ENCODE measurements around the gene CLIC5.

CLIC5 gene

GRCh38 chr6:45984788-45985425 is 30.8 kb downstream of the CLIC5 start:
- Histone ChIP-seq H3K27ac (ENCODE audit: low read depth in 2 of 2, low read length in 2 of 2) (no peak overlapping the region), H3K27me3 (ENCODE audit: control insufficient read depth in 2 of 2, insufficient read depth in 2 of 2, low read length in 2 of 2) (no peaks in the 10 kb centered on the region), H3K4me1 (ENCODE audit: control insufficient read depth in 2 of 2, insufficient read depth in 2 of 2, low read length in 2 of 2) (peaks cover 28 to 40% of the 10 kb centered on the region in 2 donors), H3K9ac (ENCODE audit: low read depth in 1 of 2, low read length in 2 of 2) (no peak overlapping the region), H3K9me3 (ENCODE audit: control insufficient read depth in 2 of 2, low read length in 2 of 2) (no peaks in the 10 kb centered on the region), H3K4me3 (ENCODE audit: low read length in 2 of 2) (no peak overlapping the region), H3K36me3 (ENCODE audit: control insufficient read depth in 2 of 2, insufficient read depth in 2 of 2, low read length in 2 of 2) (no peaks in the 10 kb centered on the region)

- no peaks in the 10 kb centered on the region for H3K9me3 ChIP-seq (ENCODE audit: control insufficient read depth in 2 of 2, low read length in 2 of 2)
- H3K4me3 ChIP-seq (ENCODE audit: low read length in 2 of 2) = no peak overlapping the region
- no peaks in the 10 kb centered on the region for H3K36me3 ChIP-seq (ENCODE audit: control insufficient read depth in 2 of 2, insufficient read depth in 2 of 2, low read length in 2 of 2)
- H3K4me1 ChIP-seq (ENCODE audit: control insufficient read depth in 2 of 2, insufficient read depth in 2 of 2, low read length in 2 of 2) = peaks cover 28 to 42% of the 10 kb centered on the region in 2 donors
- no peaks in the 10 kb centered on the region for H3K27me3 ChIP-seq (ENCODE audit: control insufficient read depth in 2 of 2, insufficient read depth in 2 of 2, low read length in 2 of 2)
- H3K9ac ChIP-seq (ENCODE audit: low read depth in 1 of 2, low read length in 2 of 2) = no peak overlapping the region
- peak overlapping the region; percentile 50 to 90 for H3K27ac ChIP-seq (ENCODE audit: low read depth in 2 of 2, low read length in 2 of 2)
Observed at GRCh38 chr6:45984347-45984746, 31.3 kb downstream of the CLIC5 start.

- no peaks in the 10 kb centered on the region for H3K36me3 ChIP-seq (ENCODE audit: control insufficient read depth in 2 of 2, insufficient read depth in 2 of 2, low read length in 2 of 2)
- H3K9me3 ChIP-seq (ENCODE audit: control insufficient read depth in 2 of 2, low read length in 2 of 2) = no peaks in the 10 kb centered on the region
- peaks cover 20 to 34% of the 10 kb centered on the region in 2 donors for H3K4me1 ChIP-seq (ENCODE audit: control insufficient read depth in 2 of 2, insufficient read depth in 2 of 2, low read length in 2 of 2)
- peak overlapping the region; percentile 50 to 90 for H3K27ac ChIP-seq (ENCODE audit: low read depth in 2 of 2, low read length in 2 of 2)
- H3K27me3 ChIP-seq (ENCODE audit: control insufficient read depth in 2 of 2, insufficient read depth in 2 of 2, low read length in 2 of 2) = no peaks in the 10 kb centered on the region
- peak overlapping the region in 1 of 2 donors; percentile 50 for H3K9ac ChIP-seq (ENCODE audit: low read depth in 1 of 2, low read length in 2 of 2)
- peak overlapping the region in 1 of 2 donors; percentile 10 for H3K4me3 ChIP-seq (ENCODE audit: low read length in 2 of 2)
Observed at GRCh38 chr6:45983062-45983461, 32.6 kb downstream of the CLIC5 start.

GRCh38 chr6:45982280-45983036 is 33.2 kb downstream of the CLIC5 start:
- no peaks in the 10 kb centered on the region for H3K27me3 ChIP-seq (ENCODE audit: control insufficient read depth in 2 of 2, insufficient read depth in 2 of 2, low read length in 2 of 2)
- H3K9ac ChIP-seq (ENCODE audit: low read depth in 1 of 2, low read length in 2 of 2) = peak overlapping the region in 1 of 2 donors; percentile 50
- H3K4me1 ChIP-seq (ENCODE audit: control insufficient read depth in 2 of 2, insufficient read depth in 2 of 2, low read length in 2 of 2) = peaks cover 19 to 28% of the 10 kb centered on the region in 2 donors
- H3K9me3 ChIP-seq (ENCODE audit: control insufficient read depth in 2 of 2, low read length in 2 of 2) = no peaks in the 10 kb centered on the region
- H3K36me3 ChIP-seq (ENCODE audit: control insufficient read depth in 2 of 2, insufficient read depth in 2 of 2, low read length in 2 of 2) = no peaks in the 10 kb centered on the region
- H3K27ac ChIP-seq (ENCODE audit: low read depth in 2 of 2, low read length in 2 of 2) = peak overlapping the region; percentile 69 to 90
- no peak overlapping the region for H3K4me3 ChIP-seq (ENCODE audit: low read length in 2 of 2)

- no peaks in the 10 kb centered on the region for H3K9me3 ChIP-seq (ENCODE audit: control insufficient read depth in 2 of 2, low read length in 2 of 2)
- H3K9ac ChIP-seq (ENCODE audit: low read depth in 1 of 2, low read length in 2 of 2) = no peak overlapping the region
- no peaks in the 10 kb centered on the region for H3K36me3 ChIP-seq (ENCODE audit: control insufficient read depth in 2 of 2, insufficient read depth in 2 of 2, low read length in 2 of 2)
- H3K4me1 ChIP-seq (ENCODE audit: control insufficient read depth in 2 of 2, insufficient read depth in 2 of 2, low read length in 2 of 2) = peaks cover 11 to 19% of the 10 kb centered on the region in 2 donors
- peak overlapping the region in 1 of 2 donors; percentile 90 for H3K27ac ChIP-seq (ENCODE audit: low read depth in 2 of 2, low read length in 2 of 2)
- no peak overlapping the region for H3K4me3 ChIP-seq (ENCODE audit: low read length in 2 of 2)
- no peaks in the 10 kb centered on the region for H3K27me3 ChIP-seq (ENCODE audit: control insufficient read depth in 2 of 2, insufficient read depth in 2 of 2, low read length in 2 of 2)
Observed at GRCh38 chr6:45981046-45981445, 34.6 kb downstream of the CLIC5 start.

- H3K27me3 ChIP-seq (ENCODE audit: control insufficient read depth in 2 of 2, insufficient read depth in 2 of 2, low read length in 2 of 2) = no peaks in the 10 kb centered on the region
- H3K27ac ChIP-seq (ENCODE audit: low read depth in 2 of 2, low read length in 2 of 2) = no peak overlapping the region
- no peak overlapping the region for H3K4me3 ChIP-seq (ENCODE audit: low read length in 2 of 2)
- no peak overlapping the region for H3K9ac ChIP-seq (ENCODE audit: low read depth in 1 of 2, low read length in 2 of 2)
- no peaks in the 10 kb centered on the region for H3K36me3 ChIP-seq (ENCODE audit: control insufficient read depth in 2 of 2, insufficient read depth in 2 of 2, low read length in 2 of 2)
- peaks cover 9 to 19% of the 10 kb centered on the region in 2 donors for H3K4me1 ChIP-seq (ENCODE audit: control insufficient read depth in 2 of 2, insufficient read depth in 2 of 2, low read length in 2 of 2)
- no peaks in the 10 kb centered on the region for H3K9me3 ChIP-seq (ENCODE audit: control insufficient read depth in 2 of 2, low read length in 2 of 2)
Observed at GRCh38 chr6:45979311-45979710, 36.3 kb downstream of the CLIC5 start.

GRCh38 chr6:45974596-45974995 is 41.1 kb downstream of the CLIC5 start:
- no peaks in the 10 kb centered on the region for H3K27me3 ChIP-seq (ENCODE audit: control insufficient read depth in 2 of 2, insufficient read depth in 2 of 2, low read length in 2 of 2)
- H3K9me3 ChIP-seq (ENCODE audit: control insufficient read depth in 2 of 2, low read length in 2 of 2) = no peaks in the 10 kb centered on the region
- peaks cover 4 to 11% of the 10 kb centered on the region in 2 donors for H3K4me1 ChIP-seq (ENCODE audit: control insufficient read depth in 2 of 2, insufficient read depth in 2 of 2, low read length in 2 of 2)
- H3K4me3 ChIP-seq (ENCODE audit: low read length in 2 of 2) = no peak overlapping the region
- no peaks in the 10 kb centered on the region for H3K36me3 ChIP-seq (ENCODE audit: control insufficient read depth in 2 of 2, insufficient read depth in 2 of 2, low read length in 2 of 2)
- H3K9ac ChIP-seq (ENCODE audit: low read depth in 1 of 2, low read length in 2 of 2) = no peak overlapping the region
- H3K27ac ChIP-seq (ENCODE audit: low read depth in 2 of 2, low read length in 2 of 2) = no peak overlapping the region

GRCh38 chr6:45972795-45973503 is 42.7 kb downstream of the CLIC5 start:
- Histone ChIP-seq H3K36me3 (ENCODE audit: control insufficient read depth in 2 of 2, insufficient read depth in 2 of 2, low read length in 2 of 2) (no peaks in the 10 kb centered on the region), H3K27ac (ENCODE audit: low read depth in 2 of 2, low read length in 2 of 2) (no peak overlapping the region), H3K27me3 (ENCODE audit: control insufficient read depth in 2 of 2, insufficient read depth in 2 of 2, low read length in 2 of 2) (no peaks in the 10 kb centered on the region), H3K4me1 (ENCODE audit: control insufficient read depth in 2 of 2, insufficient read depth in 2 of 2, low read length in 2 of 2) (peaks cover 4 to 11% of the 10 kb centered on the region in 2 donors), H3K4me3 (ENCODE audit: low read length in 2 of 2) (no peak overlapping the region), H3K9ac (ENCODE audit: low read depth in 1 of 2, low read length in 2 of 2) (no peak overlapping the region), H3K9me3 (ENCODE audit: control insufficient read depth in 2 of 2, low read length in 2 of 2) (no peaks in the 10 kb centered on the region)

- Histone ChIP-seq H3K36me3 (ENCODE audit: control insufficient read depth in 2 of 2, insufficient read depth in 2 of 2, low read length in 2 of 2) (no peaks in the 10 kb centered on the region), H3K27ac (ENCODE audit: low read depth in 2 of 2, low read length in 2 of 2) (peak overlapping the region in 1 of 2 donors; percentile 97), H3K4me1 (ENCODE audit: control insufficient read depth in 2 of 2, insufficient read depth in 2 of 2, low read length in 2 of 2) (peaks cover 7 to 17% of the 10 kb centered on the region in 2 donors)
Observed at GRCh38 chr6:45971287-45971686, 44.4 kb downstream of the CLIC5 start.

GRCh38 chr6:45970326-45970725 is 45.3 kb downstream of the CLIC5 start:
- Histone ChIP-seq H3K9me3 (ENCODE audit: control insufficient read depth in 2 of 2, low read length in 2 of 2) (no peaks in the 10 kb centered on the region), H3K9ac (ENCODE audit: low read depth in 1 of 2, low read length in 2 of 2) (peak overlapping the region; percentile 82 to 87), H3K27ac (ENCODE audit: low read depth in 2 of 2, low read length in 2 of 2) (peak overlapping the region; percentile 96 to 97), H3K36me3 (ENCODE audit: control insufficient read depth in 2 of 2, insufficient read depth in 2 of 2, low read length in 2 of 2) (no peaks in the 10 kb centered on the region), H3K4me3 (ENCODE audit: low read length in 2 of 2) (peak overlapping the region; percentile 68 to 76), H3K27me3 (ENCODE audit: control insufficient read depth in 2 of 2, insufficient read depth in 2 of 2, low read length in 2 of 2) (no peaks in the 10 kb centered on the region), H3K4me1 (ENCODE audit: control insufficient read depth in 2 of 2, insufficient read depth in 2 of 2, low read length in 2 of 2) (peaks cover 7 to 20% of the 10 kb centered on the region in 2 donors)

More at GRCh38 chr6:45971287-45971686, 44.4 kb downstream of the CLIC5 start:
- Histone ChIP-seq H3K4me3 (ENCODE audit: low read length in 2 of 2) (no peak overlapping the region), H3K27me3 (ENCODE audit: control insufficient read depth in 2 of 2, insufficient read depth in 2 of 2, low read length in 2 of 2) (no peaks in the 10 kb centered on the region), H3K9me3 (ENCODE audit: control insufficient read depth in 2 of 2, low read length in 2 of 2) (no peaks in the 10 kb centered on the region), H3K9ac (ENCODE audit: low read depth in 1 of 2, low read length in 2 of 2) (no peak overlapping the region)

Measured in mucosa of rectum (tissue), 2 donors.